NCI-H82 treated with DMSO at 0.1 percent for 48 hours (cell line): ENCODE data around the gene CLCNKA.
"Not testable (repeated sequence)": the region's sequence is repeated elsewhere in the genome, so short reads cannot be mapped to it uniquely, and the experiment has no call there.

Experiments
- DNase-seq: peaks from one replicate; lab custom pipeline; 2025; ENCODE audit not compliant: unreplicated experiment; lab: John Stamatoyannopoulos, UW

CLCNKA gene

DNA sequence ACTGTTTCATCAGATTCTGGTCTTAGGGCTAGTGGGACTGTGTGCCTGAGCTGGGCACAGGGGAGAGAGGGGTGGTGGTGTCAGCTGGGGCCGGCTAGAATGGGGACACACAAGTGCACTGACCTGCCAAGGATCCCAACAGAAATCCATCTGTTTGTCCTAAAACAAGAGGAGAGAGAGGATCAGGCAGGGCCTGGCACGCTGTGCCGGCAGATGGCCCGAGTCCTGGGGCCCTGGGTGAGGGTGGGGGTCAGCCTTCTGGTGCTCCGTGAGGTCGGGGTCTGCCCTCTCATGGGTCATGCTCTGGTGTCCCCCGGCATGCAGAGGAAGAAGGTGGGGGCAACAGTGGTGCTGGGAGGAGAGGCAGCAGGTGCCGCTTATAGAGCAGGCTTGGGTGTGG, 18.0 kb downstream of the CLCNKA start:
- DNase-seq: not testable (repeated sequence)

GRCh38 chr1:16041200-16041599, 19.4 kb downstream of the CLCNKA start:
- no peak for DNase-seq

DNA sequence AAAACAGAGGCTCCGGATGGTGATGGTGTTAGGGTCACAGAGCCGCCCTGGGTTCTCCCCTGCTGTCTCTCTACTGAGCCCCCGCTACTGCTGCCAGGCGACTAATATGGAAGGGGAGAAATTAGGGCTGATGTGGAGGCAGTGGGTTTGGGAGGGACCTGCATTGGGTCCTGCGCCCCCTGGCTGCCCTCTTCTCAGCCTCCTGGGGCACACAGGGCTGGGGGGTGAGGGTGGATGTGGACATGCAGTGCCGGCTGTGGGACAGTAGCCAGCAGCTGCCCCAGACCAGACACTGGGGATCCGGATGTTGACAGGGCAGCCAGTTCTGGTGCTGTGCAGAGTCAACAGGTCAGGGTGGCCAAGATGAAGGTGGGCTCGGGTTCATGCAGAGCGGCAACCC, 20.3 kb downstream of the CLCNKA start:
- DNase-seq: no peak

GRCh38 chr1:16042654-16043053, 20.8 kb downstream of the CLCNKA start:
- not testable (repeated sequence) for DNase-seq

DNA sequence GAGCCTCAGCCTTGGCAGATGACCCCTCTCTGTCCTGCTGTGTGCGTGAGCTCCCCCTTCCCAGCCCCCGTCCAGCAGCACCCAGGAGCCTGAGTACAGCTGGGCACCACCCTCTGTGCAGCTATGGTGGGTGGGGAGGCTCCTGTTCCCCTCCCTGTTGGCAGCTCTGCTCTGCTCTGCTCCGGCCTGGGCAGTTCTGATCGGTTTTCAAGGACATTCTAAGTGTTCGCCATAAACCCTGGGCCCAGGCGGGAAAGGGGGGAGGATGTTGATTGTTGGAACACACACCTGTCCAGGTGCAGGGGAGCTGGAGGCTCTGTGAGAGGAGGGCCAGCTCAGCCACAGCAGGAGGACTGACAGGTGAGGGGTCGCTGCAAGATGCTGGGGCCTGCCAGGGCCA, 21.7 kb downstream of the CLCNKA start, which contains the start of gene CLCNKB:
CLCNKB (plus strand) TSS at position 262 of the 400 bp plus-strand sequence. CDS start 711 bp downstream, outside the sequence.
- DNase-seq: no peak

GRCh38 chr1:16043950-16044349, 22.1 kb downstream of the CLCNKA start:
- DNase-seq: no peak

DNA sequence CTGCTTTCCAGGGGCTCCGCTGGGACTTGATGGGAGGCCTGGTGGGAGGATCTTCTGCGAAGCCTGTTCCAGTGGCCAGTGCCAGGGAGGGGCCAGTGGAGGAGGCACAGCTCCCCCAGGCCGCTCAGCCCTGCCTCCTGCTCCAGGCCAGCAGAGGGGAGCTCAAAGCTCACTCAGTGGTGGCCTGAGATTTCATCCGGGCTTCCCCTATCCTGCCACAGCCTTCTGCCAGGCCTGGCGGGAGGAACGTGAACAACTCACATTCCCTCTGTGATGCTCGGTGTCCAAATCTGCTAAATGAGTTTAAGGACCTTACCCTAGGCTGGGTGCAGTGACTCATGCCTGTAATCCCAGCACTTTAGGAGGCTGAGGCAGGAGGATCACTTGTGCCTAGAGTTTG, 25.0 kb downstream of the CLCNKA start:
- DNase-seq: no peak

GRCh38 chr1:16047791-16048475, 26.1 kb downstream of the CLCNKA start:
- no peak for DNase-seq

DNA sequence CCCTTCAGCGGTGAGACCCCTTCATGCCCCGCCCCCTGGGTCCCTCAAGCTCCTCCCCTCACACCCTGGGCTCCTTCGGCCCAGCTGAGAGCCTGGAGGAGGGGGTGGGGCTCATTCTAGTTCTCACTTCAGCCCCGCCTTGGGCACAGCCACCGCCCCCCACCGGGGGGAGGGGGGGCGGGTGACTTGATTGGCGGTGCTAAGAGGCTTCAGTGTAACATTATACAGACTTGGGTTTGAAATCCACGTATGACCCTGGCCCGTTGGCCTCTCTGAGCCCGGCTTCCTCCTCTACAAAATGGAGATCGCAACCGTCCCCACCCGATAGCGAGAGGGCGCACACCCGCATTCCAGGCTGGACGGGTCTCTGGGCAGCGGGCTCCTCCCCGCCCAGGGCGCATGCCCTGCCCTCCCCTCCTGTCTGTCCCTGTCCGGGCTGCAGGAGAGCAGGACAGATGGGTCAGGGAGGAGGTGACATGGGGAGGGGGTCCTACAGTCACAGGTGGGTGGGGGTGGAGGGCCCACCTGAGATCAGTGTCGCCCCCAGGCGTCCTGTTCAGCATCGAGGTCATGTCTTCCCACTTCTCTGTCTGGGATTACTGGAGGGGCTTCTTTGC, 26.8 kb downstream of the CLCNKA start:
- DNase-seq: peak; percentile 80

GRCh38 chr1:16050328-16050727, 28.5 kb downstream of the CLCNKA start:
- no peak for DNase-seq

DNA sequence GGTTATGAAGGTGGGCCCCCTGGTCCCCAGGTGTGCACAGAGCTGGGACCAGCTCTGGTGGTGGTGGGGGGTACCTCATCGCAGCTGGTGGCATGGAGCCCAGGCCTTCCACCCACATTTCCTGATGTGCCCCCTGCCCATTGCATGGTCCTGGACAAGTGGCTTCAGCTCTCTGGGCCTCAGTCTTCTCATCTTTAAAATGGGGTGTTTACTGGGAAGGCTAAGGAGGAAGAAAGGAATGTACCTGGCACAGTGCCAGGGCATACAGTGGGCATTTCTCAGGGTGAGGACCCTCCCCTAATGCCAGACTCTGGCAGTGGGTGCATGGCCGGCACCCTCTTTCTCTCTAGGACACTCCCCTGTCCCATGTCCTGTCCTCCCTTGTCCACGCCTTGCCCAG, 29.2 kb downstream of the CLCNKA start:
- no peak for DNase-seq

DNA sequence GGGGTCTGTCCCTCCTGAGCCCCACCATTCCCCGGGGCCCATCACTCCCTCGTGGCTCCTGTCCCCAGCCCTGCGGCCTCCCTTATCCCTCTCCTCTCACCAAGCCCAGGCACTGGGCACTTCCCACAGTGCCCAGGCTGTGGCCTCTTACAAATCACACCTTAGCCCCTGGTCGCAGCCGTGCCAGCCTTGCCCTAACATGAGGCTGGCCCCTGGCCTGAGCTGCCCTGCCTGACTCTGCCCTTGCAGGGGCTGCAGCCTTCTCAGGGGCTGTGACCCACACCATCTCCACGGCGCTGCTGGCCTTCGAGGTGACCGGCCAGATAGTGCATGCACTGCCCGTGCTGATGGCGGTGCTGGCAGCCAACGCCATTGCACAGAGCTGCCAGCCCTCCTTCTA, 30.1 kb downstream of the CLCNKA start:
- not testable (repeated sequence) for DNase-seq

DNA sequence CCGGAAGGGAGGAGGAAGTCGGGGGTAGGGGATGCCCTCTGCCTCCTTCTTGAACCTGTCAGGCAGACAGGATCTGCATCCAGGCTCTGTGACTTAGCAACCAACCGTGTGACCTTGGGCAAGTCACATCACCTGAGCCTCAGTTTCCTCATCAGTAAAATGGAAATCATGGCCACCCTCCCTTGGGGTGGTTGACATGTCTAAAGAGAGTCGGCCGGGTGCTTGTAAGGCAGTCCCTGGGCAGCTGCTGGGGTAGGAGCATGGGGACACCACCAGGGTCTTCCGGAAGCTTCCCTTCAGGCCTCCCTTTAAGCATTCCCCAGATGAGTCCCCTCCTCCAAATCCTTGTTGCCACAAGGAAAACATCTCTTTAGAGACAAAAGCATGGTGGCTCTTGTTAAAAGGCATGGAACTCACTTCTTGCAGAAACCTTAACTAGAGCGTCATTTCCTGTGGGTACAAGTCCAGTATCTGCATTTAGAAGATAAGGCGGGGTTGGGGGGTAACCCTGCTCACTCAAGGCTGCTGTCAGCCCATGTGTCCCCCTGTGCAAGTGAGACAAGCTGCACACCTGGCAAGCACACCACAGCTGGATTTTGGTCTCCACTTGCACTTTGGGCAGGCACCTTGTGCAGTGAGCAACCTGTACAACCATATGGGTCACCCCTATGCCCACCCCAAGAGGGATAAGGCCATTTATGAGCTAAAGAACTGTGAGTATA, 32.1 kb downstream of the CLCNKA start:
- no peak for DNase-seq

GRCh38 chr1:16054598-16055540, 33.0 kb downstream of the CLCNKA start:
- no peak for DNase-seq

- DNase-seq: peak; percentile 67
Observed at GRCh38 chr1:16055613-16056520, 34.0 kb downstream of the CLCNKA start.

DNA sequence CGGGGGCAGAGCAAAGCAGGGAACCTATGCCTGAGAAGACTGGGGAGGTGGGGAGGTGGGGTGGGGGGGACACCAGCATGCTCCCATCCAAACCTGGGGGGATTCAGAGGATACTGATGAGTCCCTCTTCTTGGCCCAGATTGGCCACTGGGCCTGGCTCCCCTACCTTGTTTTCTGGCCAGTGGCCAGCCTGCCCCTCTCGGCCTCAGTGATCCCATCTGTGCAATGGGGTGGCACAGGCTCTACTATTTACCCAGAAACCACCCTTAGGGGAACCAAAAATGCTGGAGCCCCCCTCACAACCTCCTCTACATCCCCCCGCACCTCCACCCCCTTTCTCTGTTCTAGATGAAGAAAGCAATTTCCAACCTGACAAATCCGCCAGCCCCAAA, 34.7 kb downstream of the CLCNKA start:
- not testable (repeated sequence) for DNase-seq

- DNase-seq: not testable (repeated sequence)
Observed at GRCh38 chr1:16057314-16057915, 35.6 kb downstream of the CLCNKA start.

DNA sequence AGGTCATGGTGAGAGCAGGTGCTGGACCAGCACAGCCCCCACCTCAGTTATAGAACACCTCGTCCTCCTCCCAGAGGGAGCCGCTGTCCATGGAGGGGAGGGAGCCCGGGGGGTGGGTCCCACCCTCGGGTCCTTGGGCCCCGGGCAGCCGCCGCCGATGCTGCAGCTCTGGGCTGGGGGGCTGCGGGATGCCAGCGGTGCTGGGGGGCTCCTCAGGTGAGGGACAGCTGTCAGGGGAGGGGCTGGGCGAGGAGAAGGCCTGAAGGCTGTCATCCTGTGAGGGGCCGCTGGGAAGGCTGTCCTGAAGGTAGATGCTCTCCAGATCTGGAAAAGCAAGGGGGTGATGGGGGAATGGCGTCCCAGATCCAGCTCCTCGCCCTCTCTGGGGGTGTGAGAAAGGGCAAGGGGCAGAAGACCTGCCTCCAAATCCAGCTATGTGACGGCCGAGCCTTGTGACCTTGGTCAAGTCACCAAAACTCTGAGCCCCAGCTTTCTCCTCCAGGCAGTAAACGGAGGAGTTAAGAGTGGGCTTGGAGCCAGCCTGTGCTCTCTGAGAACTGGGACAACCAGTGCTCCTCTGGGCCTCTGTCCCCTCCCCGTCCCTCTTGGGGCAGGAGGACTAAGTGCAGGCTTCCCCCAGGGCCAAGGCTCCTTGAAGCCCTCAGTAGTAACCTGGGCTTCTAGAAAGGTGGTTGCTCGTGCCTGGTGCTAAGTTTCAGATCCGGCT, 36.7 kb downstream of the CLCNKA start:
- not testable (repeated sequence) for DNase-seq

GRCh38 chr1:16061266-16061665, 39.4 kb downstream of the CLCNKA start:
- DNase-seq: no peak
